OCI-LY7 (cell line): Measurements from ENCODE around the gene DENND1B. TPM values are rescaled to one million over a fixed set of nuclear protein-coding genes. Genes with fewer than 3 reads are reported as not detected.

Experiments
- BruUV-seq: library from RNA; stranded (reverse); fragments of 400-500 nt; replicated peaks from 2 replicates; lab custom pipeline; 2021; lab: Mats Ljungman, UMichigan
- CTCF ChIA-PET: fragments of 300-600 bp; sonication (Branson Sonifier 250); formaldehyde crosslinking; loops from one replicate; lab custom pipeline; 2022; ENCODE audit warnings: antibody characterized with exemption; ENCODE audit not compliant: unreplicated experiment; lab: Charles Lee
- POLR2A ChIA-PET: fragments of 300-600 bp; sonication (Branson Sonifier 250); formaldehyde crosslinking; loops from one replicate; lab custom pipeline; 2022; ENCODE audit warnings: antibody characterized with exemption; lab: Charles Lee
- DNase-seq: peaks from one replicate; pipeline ENCODE4 v3.0.0-alpha.2; 2015; ENCODE audit warnings: low spot score
- H2AFZ ChIP-seq: fragments of 200-600 bp; sonication (generic), shearing (Covaris generic); 2 replicates; pipeline ENCODE4 v1.6.1; 2014; ENCODE audit warnings: mild to moderate bottlenecking, antibody characterized with exemption, low read length, moderate library complexity
- H3K27ac ChIP-seq: fragments of 200-600 bp; sonication (generic); 2 replicates; pipeline ENCODE4 v1.5.1; 2014; ENCODE audit warnings: mixed run types, low read depth, mild to moderate bottlenecking, moderate library complexity, low read length, inconsistent platforms; ENCODE audit not compliant: poor library complexity, severe bottlenecking
- H3K36me3 ChIP-seq: fragments of 200-600 bp; sonication (generic); 2 replicates; pipeline ENCODE4 v1.6.1; 2014; ENCODE audit warnings: mild to moderate bottlenecking, antibody characterized with exemption, low read length, moderate library complexity, mixed read lengths; ENCODE audit not compliant: insufficient read depth
- H3K4me1 ChIP-seq: fragments of 200-600 bp; sonication (generic); 2 replicates; pipeline ENCODE4 v1.5.1; 2014; ENCODE audit warnings: mild to moderate bottlenecking, low read length; ENCODE audit not compliant: insufficient read depth, poor library complexity, severe bottlenecking
- H3K4me2 ChIP-seq: fragments of 200-600 bp; sonication (generic); 2 replicates; pipeline ENCODE4 v1.6.1; 2014; ENCODE audit warnings: mild to moderate bottlenecking, low read length
- H3K4me3 ChIP-seq: fragments of 200-600 bp; sonication (generic); 2 replicates; pipeline ENCODE4 v1.5.1; 2014; ENCODE audit warnings: mild to moderate bottlenecking, low read depth, low read length; ENCODE audit not compliant: poor library complexity, severe bottlenecking
- H3K79me2 ChIP-seq: fragments of 200-600 bp; sonication (generic); 2 replicates; pipeline ENCODE4 v1.6.1; 2016; ENCODE audit warnings: low read depth, mild to moderate bottlenecking, low read length, moderate library complexity, mixed read lengths; ENCODE audit not compliant: insufficient read depth
- H3K9me2 ChIP-seq: fragments of 200-600 bp; sonication (generic); 2 replicates; pipeline ENCODE4 v1.6.1; 2016; ENCODE audit warnings: mild to moderate bottlenecking, low read length, mixed read lengths; ENCODE audit not compliant: insufficient read depth
- H3K9me3 ChIP-seq: fragments of 200-600 bp; sonication (generic); 2 replicates; pipeline ENCODE4 v1.6.1; 2014; ENCODE audit warnings: mild to moderate bottlenecking, mixed run types, low read length, mixed read lengths
- H4K20me1 ChIP-seq: fragments of 200-600 bp; sonication (generic); 2 replicates; pipeline ENCODE4 v1.6.1; 2014; ENCODE audit warnings: mild to moderate bottlenecking, antibody characterized with exemption, low read length, moderate library complexity, mixed read lengths; ENCODE audit not compliant: insufficient read depth
- CTCF ChIP-seq: fragments of 200-600 bp; sonication (generic); conservative IDR thresholded peaks from 2 replicates; pipeline ENCODE4 v1.5.1; 2014; ENCODE audit warnings: mild to moderate bottlenecking, antibody characterized with exemption, low read length, moderate library complexity, mixed read lengths
- EZH2phosphoT487 ChIP-seq: fragments of 200-600 bp; sonication (generic); IDR thresholded peaks from 2 replicates; pipeline ENCODE4 v1.6.1; 2018; ENCODE audit warnings: low read depth, borderline replicate concordance, mild to moderate bottlenecking, mixed run types, antibody characterized with exemption, low read length, moderate library complexity, mixed read lengths
- intact Hi-C: fragments of 100-400 bp; cut with micrococcal nuclease; formaldehyde crosslinking; loops from one replicate; pipeline ENCODE4 v1.10.0; 2022; ENCODE audit not compliant: unreplicated experiment
- total RNA-seq, 2 experiments: library from RNA; depleted of rRNA in 1 of 2; stranded (reverse); fragments of >200 nt in 1 of 2; shearing (Covaris generic) in 1 of 2; gene quantifications; 2 replicates each; pipeline ENCODE4 v1.2.3, GENCODE V29; 2014 to 2022

The DENND1B gene
- total RNA-seq, 2 experiments from 2014 or later, result 17.4 to 43.0 TPM

- intact Hi-C loops, result loop anchor here (2.0 to 10.0 kb wide), 3 partner anchors 348 to 944 kb away; no protein-coding TSS in a partner anchor
- no TSS peak for BruUV-seq
- H3K4me3 ChIP-seq, result no peak overlapping the region
- no peak overlapping the region for H3K27ac ChIP-seq
- H3K4me2 ChIP-seq, result no peak overlapping the region
- H3K79me2 ChIP-seq, result no peaks in the 10 kb centered on the region
- TF ChIP-seq CTCF (peak; percentile 91), EZH2phosphoT487 (no peak)
- no peaks in the 10 kb centered on the region for H3K36me3 ChIP-seq
- no peaks in the 10 kb centered on the region for H3K9me2 ChIP-seq
- no peaks in the 10 kb centered on the region for H3K9me3 ChIP-seq
- CTCF ChIA-PET, result no interaction called here
- no peak overlapping the region for H2AFZ ChIP-seq
- POLR2A ChIA-PET, result interaction anchor here (1.0 kb wide), 1 partner anchor 11 kb away, joined by 3 read pairs; no protein-coding TSS in a partner anchor
- H4K20me1 ChIP-seq, result no peaks in the 10 kb centered on the region
- H3K4me1 ChIP-seq, result no peaks in the 10 kb centered on the region
- DNase-seq, result peak; percentile 45
These were observed 254.1 kb downstream of the DENND1B start for GRCh38 chr1:197521118-197521739.

- H3K9me3 ChIP-seq, result no peaks in the 10 kb centered on the region
- H3K4me2 ChIP-seq, result no peak overlapping the region
- POLR2A ChIA-PET, result interaction anchor here (0.6 to 1.2 kb wide), 2 partner anchors 60 to 411 kb away, joined by 3 to 4 read pairs; no protein-coding TSS in a partner anchor
- H3K36me3 ChIP-seq, result no peaks in the 10 kb centered on the region
- H3K27ac ChIP-seq, result no peak overlapping the region
- peak; percentile 40 for DNase-seq
- H3K79me2 ChIP-seq, result no peaks in the 10 kb centered on the region
- no peaks in the 10 kb centered on the region for H4K20me1 ChIP-seq
- H3K4me1 ChIP-seq, result no peaks in the 10 kb centered on the region
- H3K4me3 ChIP-seq, result no peak overlapping the region
- no peak overlapping the region for H2AFZ ChIP-seq
- BruUV-seq, result no TSS peak
- CTCF ChIA-PET, result interaction anchor here (0.6 kb wide), 1 partner anchor 405 kb away, joined by 3 read pairs; no protein-coding TSS in a partner anchor
- intact Hi-C loops, result loop anchor here (2.0 to 10.0 kb wide), 5 partner anchors 97 to 945 kb away; no protein-coding TSS in a partner anchor
- TF ChIP-seq CTCF, result peak; percentile 79
- TF ChIP-seq EZH2phosphoT487, result no peak
- no peaks in the 10 kb centered on the region for H3K9me2 ChIP-seq
These were observed 255.4 kb downstream of the DENND1B start for GRCh38 chr1:197519741-197520334.
